GM12872 (cell line): ENCODE results near the gene BMAL1.

Experiments
- CTCF ChIP-seq: IDR thresholded peaks from 3 replicates; pipeline ENCODE4 v1.5.1; 2011; ENCODE audit warnings: low read depth, mild to moderate bottlenecking, low read length, moderate library complexity; ENCODE audit not compliant: insufficient read depth

The BMAL1 gene

GRCh38 chr11:13294178-13294577, 16.6 kb downstream of the BMAL1 start:
- no peak for TF ChIP-seq CTCF

GRCh38 chr11:13294771-13295579, 17.4 kb downstream of the BMAL1 start:
- no peak for TF ChIP-seq CTCF

- TF ChIP-seq CTCF = no peak
These were observed 19.8 kb downstream of the BMAL1 start for GRCh38 chr11:13297308-13297916.

DNA sequence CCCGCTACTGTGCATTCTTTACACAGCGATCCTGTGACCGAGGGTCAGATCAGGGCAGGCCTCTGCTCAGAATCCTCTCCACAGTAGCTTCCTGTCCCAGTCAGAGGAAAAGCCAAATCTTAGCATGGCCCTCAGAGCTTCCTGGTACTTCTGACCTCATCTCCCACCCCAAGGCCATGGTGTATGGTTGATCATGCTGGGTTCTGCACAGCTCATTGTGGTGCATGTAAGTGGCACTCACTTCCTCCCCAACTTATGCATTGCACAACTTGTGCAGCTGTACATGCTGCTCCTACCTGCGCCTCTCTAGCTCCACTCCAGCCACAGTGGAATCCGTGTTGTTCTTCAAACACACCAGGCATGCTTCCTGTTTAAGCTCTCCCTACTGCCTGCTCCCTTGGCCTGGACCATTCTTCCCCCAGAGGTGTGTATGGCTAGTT, 20.3 kb downstream of the BMAL1 start:
- TF ChIP-seq CTCF = no peak

DNA sequence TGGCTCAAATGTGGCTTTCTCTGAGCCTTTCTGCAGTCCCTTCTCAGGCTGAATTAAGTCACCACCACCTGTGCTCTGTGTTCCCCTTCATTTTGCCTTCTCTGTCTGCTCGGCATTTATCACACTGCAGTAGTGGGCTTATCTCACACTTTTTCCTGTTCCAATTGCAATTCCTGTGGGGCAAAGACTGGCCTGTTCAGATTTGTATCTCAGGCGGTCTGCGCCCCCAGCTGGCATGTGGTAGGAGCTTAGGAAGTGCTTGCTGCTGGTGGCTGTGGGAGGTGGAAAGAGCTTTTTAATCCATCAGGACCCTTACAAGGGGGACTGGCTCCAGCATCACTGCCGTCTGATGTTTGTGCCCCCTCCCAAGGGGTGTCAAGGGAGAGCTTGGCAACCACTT, 21.2 kb downstream of the BMAL1 start:
- no peak for TF ChIP-seq CTCF

GRCh38 chr11:13301522-13301921, 23.9 kb downstream of the BMAL1 start:
- TF ChIP-seq CTCF = no peak

DNA sequence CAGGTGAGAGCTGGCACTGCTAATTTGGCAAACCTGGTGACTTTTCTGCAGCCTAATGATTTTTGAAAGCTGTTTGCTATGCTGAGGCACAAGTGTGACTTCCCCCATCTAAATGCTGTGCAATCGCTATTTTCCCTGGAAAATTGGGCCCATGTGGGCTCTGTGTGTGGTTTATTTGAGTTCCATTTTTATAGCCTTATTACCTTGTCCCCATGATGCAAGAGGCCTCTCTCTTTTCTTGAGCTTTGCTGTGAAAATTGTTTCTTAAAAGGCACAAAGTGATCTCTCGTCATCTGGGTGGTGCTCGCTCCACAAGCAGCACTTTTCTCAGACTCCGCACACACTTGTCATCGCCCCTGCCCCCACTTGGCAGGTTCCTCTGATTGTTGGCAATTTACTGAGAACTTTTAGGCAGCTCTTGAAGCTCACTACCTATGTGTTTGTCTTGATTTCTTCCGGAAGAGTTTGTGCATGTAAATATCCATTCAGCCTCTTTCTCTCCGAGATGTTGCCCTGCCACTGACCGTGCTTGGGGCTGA, 24.9 kb downstream of the BMAL1 start:
- TF ChIP-seq CTCF = no peak
